Astrocyte of the hippocampus (primary cell): Measurements from ENCODE around the gene ABCB6.

Experiments used
- DNase-seq: peaks from one replicate; pipeline ENCODE4 v3.0.0; 2011; ENCODE audit warnings: low read depth, low spot score

ABCB6 gene

GRCh38 chr2:219168932-219169331, 49.8 kb downstream of the ABCB6 start:
- DNase-seq, result no peak

GRCh38 chr2:219168526-219168925, 50.2 kb downstream of the ABCB6 start:
- DNase-seq, result peak; percentile 40

GRCh38 chr2:219167997-219168396, 50.8 kb downstream of the ABCB6 start:
- DNase-seq, result no peak

GRCh38 chr2:219165058-219165911, 53.5 kb downstream of the ABCB6 start:
- DNase-seq, result no peak

- no peak for DNase-seq
Measured at GRCh38 chr2:219163156-219163555, 55.6 kb downstream of the ABCB6 start.

- DNase-seq, result no peak
Measured at GRCh38 chr2:219161097-219161496, 57.7 kb downstream of the ABCB6 start.

GRCh38 chr2:219160186-219161017, 58.4 kb downstream of the ABCB6 start, which contains the start of gene NHEJ1:
TSS of gene NHEJ1 (minus strand) at chr2:219160815. CDS start at chr2:219158362, 2,453 bp downstream.
- peak; percentile 96 for DNase-seq
